ENCODE data around the gene NDUFAF4. TPM values are rescaled to one million over a fixed set of nuclear protein-coding genes. Genes with fewer than 3 reads are reported as not detected.

Gene NDUFAF4
- polyA plus RNA-seq, 2 donors, result 15.7 to 16.6 TPM

- H3K4me1 ChIP-seq (ENCODE audit: control insufficient read depth in 2 of 2, insufficient read depth in 2 of 2, low read length in 1 of 2), result no peaks in the 10 kb centered on the region
- 76 to 78% methylated on average over 9 of the region's 9 CpGs for WGBS, 2 donors
Measured at GRCh38 chr6:96876886-96877545, 20.7 kb downstream of the NDUFAF4 start.

GRCh38 chr6:96872976-96873375 is 24.7 kb downstream of the NDUFAF4 start:
- 70 to 91% methylated on average over 1 of the region's 1 CpG for WGBS, 2 donors
- Histone ChIP-seq H3K4me3 (ENCODE audit: low read depth in 1 of 2, low read length in 2 of 2) (no peak overlapping the region), H3K27me3 (ENCODE audit: control insufficient read depth in 1 of 2, insufficient read depth in 2 of 2, low read length in 2 of 2) (no peaks in the 10 kb centered on the region), H3K9me3 (ENCODE audit: control insufficient read depth in 2 of 2, insufficient read depth in 1 of 2, low read depth in 1 of 2, low read length in 1 of 2) (no peaks in the 10 kb centered on the region), H3K4me1 (ENCODE audit: control insufficient read depth in 2 of 2, insufficient read depth in 2 of 2, low read length in 1 of 2) (no peaks in the 10 kb centered on the region), H3K36me3 (ENCODE audit: control insufficient read depth in 2 of 2, insufficient read depth in 2 of 2, low read length in 1 of 2) (no peaks in the 10 kb centered on the region), H3K27ac (ENCODE audit: low read depth in 2 of 2, low read length in 1 of 2) (no peak overlapping the region)

More at GRCh38 chr6:96876886-96877545, 20.7 kb downstream of the NDUFAF4 start:
- no peak overlapping the region for H3K27ac ChIP-seq (ENCODE audit: low read depth in 2 of 2, low read length in 1 of 2)
- H3K9me3 ChIP-seq (ENCODE audit: control insufficient read depth in 2 of 2, insufficient read depth in 1 of 2, low read depth in 1 of 2, low read length in 1 of 2), result no peaks in the 10 kb centered on the region
- no peaks in the 10 kb centered on the region for H3K36me3 ChIP-seq (ENCODE audit: control insufficient read depth in 2 of 2, insufficient read depth in 2 of 2, low read length in 1 of 2)
- no peak overlapping the region for H3K4me3 ChIP-seq (ENCODE audit: low read depth in 1 of 2, low read length in 2 of 2)
- no peaks in the 10 kb centered on the region for H3K27me3 ChIP-seq (ENCODE audit: control insufficient read depth in 1 of 2, insufficient read depth in 2 of 2, low read length in 2 of 2)

GRCh38 chr6:96865055-96865405 is 32.7 kb downstream of the NDUFAF4 start:
- Histone ChIP-seq H3K36me3 (ENCODE audit: control insufficient read depth in 2 of 2, insufficient read depth in 2 of 2, low read length in 1 of 2) (no peaks in the 10 kb centered on the region), H3K4me1 (ENCODE audit: control insufficient read depth in 2 of 2, insufficient read depth in 2 of 2, low read length in 1 of 2) (no peaks in the 10 kb centered on the region), H3K9me3 (ENCODE audit: control insufficient read depth in 2 of 2, insufficient read depth in 1 of 2, low read depth in 1 of 2, low read length in 1 of 2) (no peaks in the 10 kb centered on the region), H3K27me3 (ENCODE audit: control insufficient read depth in 1 of 2, insufficient read depth in 2 of 2, low read length in 2 of 2) (no peaks in the 10 kb centered on the region), H3K27ac (ENCODE audit: low read depth in 2 of 2, low read length in 1 of 2) (no peak overlapping the region), H3K4me3 (ENCODE audit: low read depth in 1 of 2, low read length in 2 of 2) (no peak overlapping the region)
- WGBS, 2 donors, result 91% methylated on average over 3 of the region's 3 CpGs

- Histone ChIP-seq H3K9me3 (ENCODE audit: control insufficient read depth in 2 of 2, insufficient read depth in 1 of 2, low read depth in 1 of 2, low read length in 1 of 2) (no peaks in the 10 kb centered on the region), H3K4me3 (ENCODE audit: low read depth in 1 of 2, low read length in 2 of 2) (no peak overlapping the region), H3K27ac (ENCODE audit: low read depth in 2 of 2, low read length in 1 of 2) (no peak overlapping the region), H3K4me1 (ENCODE audit: control insufficient read depth in 2 of 2, insufficient read depth in 2 of 2, low read length in 1 of 2) (no peaks in the 10 kb centered on the region), H3K27me3 (ENCODE audit: control insufficient read depth in 1 of 2, insufficient read depth in 2 of 2, low read length in 2 of 2) (no peaks in the 10 kb centered on the region), H3K36me3 (ENCODE audit: control insufficient read depth in 2 of 2, insufficient read depth in 2 of 2, low read length in 1 of 2) (no peaks in the 10 kb centered on the region)
- 52 to 68% methylated on average over 3 of the region's 3 CpGs for WGBS, 2 donors
Measured at GRCh38 chr6:96864216-96865054, 33.3 kb downstream of the NDUFAF4 start.

GRCh38 chr6:96862560-96862959 is 35.1 kb downstream of the NDUFAF4 start:
- H3K27ac ChIP-seq (ENCODE audit: low read depth in 2 of 2, low read length in 1 of 2), result no peak overlapping the region
- H3K27me3 ChIP-seq (ENCODE audit: control insufficient read depth in 1 of 2, insufficient read depth in 2 of 2, low read length in 2 of 2), result no peaks in the 10 kb centered on the region
- no peaks in the 10 kb centered on the region for H3K9me3 ChIP-seq (ENCODE audit: control insufficient read depth in 2 of 2, insufficient read depth in 1 of 2, low read depth in 1 of 2, low read length in 1 of 2)
- WGBS, 2 donors, result 64 to 67% methylated on average over 1 of the region's 1 CpG
- H3K4me3 ChIP-seq (ENCODE audit: low read depth in 1 of 2, low read length in 2 of 2), result no peak overlapping the region
- H3K4me1 ChIP-seq (ENCODE audit: control insufficient read depth in 2 of 2, insufficient read depth in 2 of 2, low read length in 1 of 2), result no peaks in the 10 kb centered on the region
- no peaks in the 10 kb centered on the region for H3K36me3 ChIP-seq (ENCODE audit: control insufficient read depth in 2 of 2, insufficient read depth in 2 of 2, low read length in 1 of 2)

DNA sequence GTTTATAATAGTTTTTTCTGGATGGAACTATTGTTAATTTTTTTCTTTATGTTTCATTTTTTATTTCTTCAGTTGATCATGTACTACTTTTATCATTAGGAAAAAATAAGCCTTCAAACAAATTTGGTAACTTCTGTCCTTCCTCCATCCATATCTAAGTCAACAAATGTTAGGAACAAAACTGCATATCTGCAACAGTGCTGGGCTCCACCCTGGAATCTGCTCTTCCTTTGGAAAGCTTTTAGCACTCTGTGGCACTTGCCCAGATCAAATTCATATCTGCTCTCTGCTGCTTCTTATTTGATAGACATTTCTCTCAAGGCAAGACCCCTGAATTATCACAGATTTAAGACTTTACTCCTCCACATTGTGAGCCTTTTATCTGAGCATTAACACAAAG is 36.1 kb downstream of the NDUFAF4 start:
- Histone ChIP-seq H3K36me3 (ENCODE audit: control insufficient read depth in 2 of 2, insufficient read depth in 2 of 2, low read length in 1 of 2) (no peaks in the 10 kb centered on the region), H3K9me3 (ENCODE audit: control insufficient read depth in 2 of 2, insufficient read depth in 1 of 2, low read depth in 1 of 2, low read length in 1 of 2) (no peaks in the 10 kb centered on the region), H3K27ac (ENCODE audit: low read depth in 2 of 2, low read length in 1 of 2) (no peak overlapping the region), H3K4me1 (ENCODE audit: control insufficient read depth in 2 of 2, insufficient read depth in 2 of 2, low read length in 1 of 2) (no peaks in the 10 kb centered on the region), H3K27me3 (ENCODE audit: control insufficient read depth in 1 of 2, insufficient read depth in 2 of 2, low read length in 2 of 2) (no peaks in the 10 kb centered on the region), H3K4me3 (ENCODE audit: low read depth in 1 of 2, low read length in 2 of 2) (no peak overlapping the region)

GRCh38 chr6:96856856-96857255 is 40.8 kb downstream of the NDUFAF4 start:
- Histone ChIP-seq H3K27ac (ENCODE audit: low read depth in 2 of 2, low read length in 1 of 2) (no peak overlapping the region), H3K27me3 (ENCODE audit: control insufficient read depth in 1 of 2, insufficient read depth in 2 of 2, low read length in 2 of 2) (no peaks in the 10 kb centered on the region), H3K4me1 (ENCODE audit: control insufficient read depth in 2 of 2, insufficient read depth in 2 of 2, low read length in 1 of 2) (no peaks in the 10 kb centered on the region), H3K36me3 (ENCODE audit: control insufficient read depth in 2 of 2, insufficient read depth in 2 of 2, low read length in 1 of 2) (no peaks in the 10 kb centered on the region), H3K9me3 (ENCODE audit: control insufficient read depth in 2 of 2, insufficient read depth in 1 of 2, low read depth in 1 of 2, low read length in 1 of 2) (no peaks in the 10 kb centered on the region), H3K4me3 (ENCODE audit: low read depth in 1 of 2, low read length in 2 of 2) (no peak overlapping the region)
- 29 to 56% methylated on average over 1 of the region's 1 CpG for WGBS, 2 donors

- Histone ChIP-seq H3K27ac (ENCODE audit: low read depth in 2 of 2, low read length in 1 of 2) (no peak overlapping the region), H3K9me3 (ENCODE audit: control insufficient read depth in 2 of 2, insufficient read depth in 1 of 2, low read depth in 1 of 2, low read length in 1 of 2) (no peaks in the 10 kb centered on the region), H3K4me1 (ENCODE audit: control insufficient read depth in 2 of 2, insufficient read depth in 2 of 2, low read length in 1 of 2) (no peaks in the 10 kb centered on the region), H3K27me3 (ENCODE audit: control insufficient read depth in 1 of 2, insufficient read depth in 2 of 2, low read length in 2 of 2) (no peaks in the 10 kb centered on the region), H3K36me3 (ENCODE audit: control insufficient read depth in 2 of 2, insufficient read depth in 2 of 2, low read length in 1 of 2) (no peaks in the 10 kb centered on the region), H3K4me3 (ENCODE audit: low read depth in 1 of 2, low read length in 2 of 2) (no peak overlapping the region)
- WGBS, 2 donors, result 85 to 90% methylated on average over 2 of the region's 2 CpGs
Measured at GRCh38 chr6:96853083-96853482, 44.6 kb downstream of the NDUFAF4 start.

- Histone ChIP-seq H3K27me3 (ENCODE audit: control insufficient read depth in 1 of 2, insufficient read depth in 2 of 2, low read length in 2 of 2) (no peaks in the 10 kb centered on the region), H3K36me3 (ENCODE audit: control insufficient read depth in 2 of 2, insufficient read depth in 2 of 2, low read length in 1 of 2) (no peaks in the 10 kb centered on the region), H3K9me3 (ENCODE audit: control insufficient read depth in 2 of 2, insufficient read depth in 1 of 2, low read depth in 1 of 2, low read length in 1 of 2) (no peaks in the 10 kb centered on the region), H3K4me3 (ENCODE audit: low read depth in 1 of 2, low read length in 2 of 2) (no peak overlapping the region), H3K4me1 (ENCODE audit: control insufficient read depth in 2 of 2, insufficient read depth in 2 of 2, low read length in 1 of 2) (no peaks in the 10 kb centered on the region), H3K27ac (ENCODE audit: low read depth in 2 of 2, low read length in 1 of 2) (no peak overlapping the region)
- 94 to 97% methylated on average over 3 of the region's 3 CpGs for WGBS, 2 donors
Measured at GRCh38 chr6:96852605-96853004, 45.1 kb downstream of the NDUFAF4 start.

DNA sequence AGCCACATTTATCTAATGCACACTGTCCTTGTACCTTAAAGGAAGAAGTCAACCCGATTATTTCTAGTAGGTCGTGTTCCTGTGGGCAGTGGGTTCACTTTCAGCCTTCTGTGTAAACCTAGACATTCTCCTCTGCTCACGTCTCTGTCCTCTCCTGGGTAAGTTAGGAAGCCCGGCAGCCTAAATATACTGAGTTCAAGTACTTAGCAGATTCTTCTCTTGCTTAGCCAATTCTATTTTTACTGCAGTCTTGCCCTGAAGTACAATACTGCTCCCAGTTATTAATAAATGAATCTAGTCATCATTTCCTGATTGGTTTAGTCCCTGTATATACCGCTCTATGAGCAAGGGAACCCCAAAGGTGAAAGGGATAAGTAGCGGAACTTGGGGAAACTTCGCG is 45.8 kb downstream of the NDUFAF4 start:
- Histone ChIP-seq H3K9me3 (ENCODE audit: control insufficient read depth in 2 of 2, insufficient read depth in 1 of 2, low read depth in 1 of 2, low read length in 1 of 2) (no peaks in the 10 kb centered on the region), H3K4me1 (ENCODE audit: control insufficient read depth in 2 of 2, insufficient read depth in 2 of 2, low read length in 1 of 2) (no peaks in the 10 kb centered on the region), H3K36me3 (ENCODE audit: control insufficient read depth in 2 of 2, insufficient read depth in 2 of 2, low read length in 1 of 2) (no peaks in the 10 kb centered on the region), H3K27me3 (ENCODE audit: control insufficient read depth in 1 of 2, insufficient read depth in 2 of 2, low read length in 2 of 2) (no peaks in the 10 kb centered on the region), H3K4me3 (ENCODE audit: low read depth in 1 of 2, low read length in 2 of 2) (no peak overlapping the region), H3K27ac (ENCODE audit: low read depth in 2 of 2, low read length in 1 of 2) (no peak overlapping the region)
- 70 to 92% methylated on average over 8 of the region's 8 CpGs for WGBS, 2 donors
